RCC 7860 (cell line): ENCODE data around the gene SPATA25.
"Not testable (repeated sequence)": the region's sequence is repeated elsewhere in the genome, so short reads cannot be mapped to it uniquely, and the experiment has no call there.

Experiments
- DNase-seq: peaks from one replicate; pipeline ENCODE4 v3.0.0-alpha.2; 2015; ENCODE audit warnings: low spot score
- FAIRE-seq: peaks from 2 replicates; lab custom pipeline; 2012; peaks lifted over from hg19 to GRCh38; lab: Jason Lieb, UNC

Gene SPATA25

GRCh38 chr20:45887346-45887715, at the start of gene SPATA25:
Gene SPATA25, minus strand, starts transcription at chr20:45887622. Its CDS starts 32 bp downstream, at chr20:45887590.
- FAIRE-seq = no peak
- DNase-seq = no peak

- FAIRE-seq = no peak
Observed at GRCh38 chr20:45935416-45936046, 48.1 kb upstream of the SPATA25 start.

GRCh38 chr20:45934586-45935415, 47.4 kb upstream of the SPATA25 start, which contains the start of gene PCIF1:
Gene PCIF1, plus strand, starts transcription at chr20:45934683. Its CDS starts 4,317 bp downstream, at chr20:45939000.
- DNase-seq (peak; percentile 98), FAIRE-seq (peak; percentile 42)

More at GRCh38 chr20:45935416-45936046, 48.1 kb upstream of the SPATA25 start:
- no peak for DNase-seq

- DNase-seq = peak; percentile 9
- FAIRE-seq = no peak
Observed at GRCh38 chr20:45934046-45934585, 46.7 kb upstream of the SPATA25 start.

GRCh38 chr20:45933266-45934045, 46.0 kb upstream of the SPATA25 start:
- DNase-seq (peak; percentile 75), FAIRE-seq (no peak)

- not testable (repeated sequence) for FAIRE-seq, DNase-seq
Observed at GRCh38 chr20:45931680-45932079, 44.3 kb upstream of the SPATA25 start.

- no peak for FAIRE-seq
- no peak for DNase-seq
Observed at GRCh38 chr20:45927071-45927878, 39.9 kb upstream of the SPATA25 start.

- FAIRE-seq (no peak), DNase-seq (no peak)
Observed at GRCh38 chr20:45926731-45927070, 39.3 kb upstream of the SPATA25 start.

GRCh38 chr20:45925821-45926506, 38.5 kb upstream of the SPATA25 start:
- no peak for DNase-seq
- no peak for FAIRE-seq

GRCh38 chr20:45924391-45925261, 37.2 kb upstream of the SPATA25 start:
- FAIRE-seq (no peak), DNase-seq (no peak)

GRCh38 chr20:45921337-45922189, 34.1 kb upstream of the SPATA25 start:
- DNase-seq (no peak), FAIRE-seq (no peak)

- no peak for FAIRE-seq
- DNase-seq = no peak
Observed at GRCh38 chr20:45920462-45921336, 33.3 kb upstream of the SPATA25 start.

GRCh38 chr20:45919542-45920399, 32.3 kb upstream of the SPATA25 start:
- DNase-seq = no peak
- FAIRE-seq = no peak

GRCh38 chr20:45918779-45919537, 31.5 kb upstream of the SPATA25 start:
- FAIRE-seq (no peak), DNase-seq (no peak)

- FAIRE-seq = no peak
Observed at GRCh38 chr20:45918182-45918737, 30.8 kb upstream of the SPATA25 start.

More at GRCh38 chr20:45918182-45918737, 30.8 kb upstream of the SPATA25 start:
- DNase-seq = no peak
